ENCODE measurements around the gene HAPLN1. TPM values are rescaled to one million over a fixed set of nuclear protein-coding genes. Genes with fewer than 3 reads are reported as not detected.
A peak's percentile ranks its signal among the peaks of the same experiment; 100 is the strongest.

HAPLN1 gene
- total and polyA plus RNA-seq, 2 of the 4 experiments (the other 2 are of a cell fraction), result under 0.01 to 0.07 TPM

DNA sequence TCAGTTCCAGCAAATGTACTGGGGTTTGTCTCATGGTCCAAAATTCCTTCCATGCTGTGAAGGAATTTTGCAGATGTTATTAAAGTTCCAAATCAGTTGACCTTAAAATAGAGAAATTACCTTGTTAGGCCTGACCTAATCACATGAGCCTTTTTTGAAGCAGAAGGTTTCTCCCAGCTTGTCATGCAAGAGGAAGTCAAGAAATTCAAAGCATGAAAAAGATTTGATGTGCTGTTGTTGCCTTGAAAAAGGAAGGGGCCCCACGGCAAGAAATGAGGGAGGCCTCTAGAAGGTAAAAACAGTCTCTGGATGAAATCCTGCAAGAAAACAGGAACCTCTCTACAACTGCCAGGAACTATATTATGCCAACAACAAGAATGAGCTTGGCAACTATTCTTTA is 24.2 kb upstream of the HAPLN1 start:
- ATAC-seq (ENCODE audit: low read depth) (no peak), DNase-seq (peak; percentile 17)
- H3K23ac ChIP-seq (ENCODE audit: low read depth, low read length), result no peak overlapping the region
- no peak overlapping the region for H3K56ac ChIP-seq (ENCODE audit: extremely low read depth, insufficient read depth, low read length)
- no peak overlapping the region for H2AFZ ChIP-seq (replicated peaks; ENCODE audit: low read length, poor library complexity)
- no peak overlapping the region for H2BK15ac ChIP-seq (ENCODE audit: low read depth, low read length)
- CTCF ChIA-PET, result no interaction called here
- H3K9ac ChIP-seq (ENCODE audit: low read depth, low read length), result no peak overlapping the region
- intact Hi-C loops (cut with micrococcal nuclease) (no loop called here), dilution Hi-C loops (cut with HindIII; ENCODE audit: low sequenced_read_pairs, unreplicated experiment) (no loop called here), in situ Hi-C loops (cut with MboI; ENCODE audit: low sequenced_read_pairs) (no loop called here)
- no peaks in the 10 kb centered on the region for H3K79me1 ChIP-seq (ENCODE audit: low read depth in 1 of 2, low read length in 2 of 2)
- 0 out of 2 replicates have a peak, but pooled peaks cover 1% of the 10 kb centered on the region for H3K9me3 ChIP-seq (ENCODE audit: control insufficient read depth, insufficient read depth, low read length)
- peak overlapping the region; percentile 59 for H2BK5ac ChIP-seq (ENCODE audit: low read depth, low read length, poor library complexity, severe bottlenecking)
- no peaks in the 10 kb centered on the region for H3K36me3 ChIP-seq (ENCODE audit: control insufficient read depth, insufficient read depth, low read length)
- H2BK20ac ChIP-seq (ENCODE audit: low read depth, low read length), result peak overlapping the region; percentile 16; the same call in 1 of the 2 replicates
- no CpG with 5 or more reads among the region's 1 CpG for WGBS, 2 experiments (ENCODE audit: extremely low coverage in 2 of 2, insufficient read length in 1 of 2)
- no peak overlapping the region for H4K91ac ChIP-seq (ENCODE audit: insufficient read depth, low read depth, low read length)
- H4K8ac ChIP-seq (ENCODE audit: low read depth in 2 of 2, low read length in 2 of 2), result peak overlapping the region in 1 of 2 experiments; percentile 5; a peak in 1 of 4 replicates
- H4K20me1 ChIP-seq (ENCODE audit: insufficient read depth, low read length), result no peaks in the 10 kb centered on the region
- H3K9me1 ChIP-seq (ENCODE audit: insufficient read depth, low read length), result no peaks in the 10 kb centered on the region
- no peak overlapping the region for H2AK5ac ChIP-seq (ENCODE audit: low read depth, low read length)
- H3K27me3 ChIP-seq (ENCODE audit: control insufficient read depth, insufficient read depth, low read length), result no peaks in the 10 kb centered on the region
- peak overlapping the region; percentile 81; the same call in 1 of the 2 replicates for H3K18ac ChIP-seq (ENCODE audit: low read depth, low read length)
- H2BK120ac ChIP-seq (ENCODE audit: low read depth, low read length), result peak overlapping the region; percentile 0; the same call in 1 of the 2 replicates
- no peaks in the 10 kb centered on the region; the same call in 1 of the 2 replicates for H3K4me1 ChIP-seq (ENCODE audit: control insufficient read depth, insufficient read depth, low read length)
- H4K5ac ChIP-seq (ENCODE audit: low read depth, low read length), result peak overlapping the region; percentile 54; the same call in 1 of the 2 replicates
- no peak overlapping the region for H3K27ac ChIP-seq (ENCODE audit: insufficient read depth, low read length)
- POLR2A ChIA-PET (ENCODE audit: unreplicated experiment), result no interaction called here
- no peak overlapping the region; the same call in 1 of the 2 replicates for H3K14ac ChIP-seq (replicated peaks; ENCODE audit: low read depth, low read length)
- H3K4ac ChIP-seq (ENCODE audit: low read depth, low read length), result no peak overlapping the region
- TF ChIP-seq CEBPB (IDR thresholded peaks at IDR 0.05; ENCODE audit: low read depth, low read length) (no peak), RFX5 (IDR thresholded peaks at IDR 0.05; ENCODE audit: low read depth, low read length) (no peak), NFE2L2 (IDR thresholded peaks at IDR 0.05; ENCODE audit: low read depth, low read length) (no peak), RCOR1 (IDR thresholded peaks at IDR 0.05; ENCODE audit: insufficient replicate concordance, low read length) (no peak), MXI1 (IDR thresholded peaks at IDR 0.05; ENCODE audit: borderline replicate concordance, low read depth, low read length) (no peak), MAZ (IDR thresholded peaks at IDR 0.05; ENCODE audit: borderline replicate concordance, low read depth, low read length) (no peak), RAD21 (IDR thresholded peaks at IDR 0.05; ENCODE audit: low read length) (no peak), POLR2A (IDR thresholded peaks at IDR 0.05; ENCODE audit: low read depth, low read length) (no peak), BHLHE40 (IDR thresholded peaks at IDR 0.05; ENCODE audit: low read depth, low read length) (no peak), CHD1 (IDR thresholded peaks at IDR 0.05; ENCODE audit: low read depth, low read length) (no peak)
- TF ChIP-seq, protein P1, sequence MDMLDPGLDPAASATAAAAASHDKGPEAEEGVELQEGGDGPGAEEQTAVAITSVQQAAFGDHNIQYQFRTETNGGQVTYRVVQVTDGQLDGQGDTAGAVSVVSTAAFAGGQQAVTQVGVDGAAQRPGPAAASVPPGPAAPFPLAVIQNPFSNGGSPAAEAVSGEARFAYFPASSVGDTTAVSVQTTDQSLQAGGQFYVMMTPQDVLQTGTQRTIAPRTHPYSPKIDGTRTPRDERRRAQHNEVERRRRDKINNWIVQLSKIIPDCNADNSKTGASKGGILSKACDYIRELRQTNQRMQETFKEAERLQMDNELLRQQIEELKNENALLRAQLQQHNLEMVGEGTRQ (IDR thresholded peaks at IDR 0.05; ENCODE audit: low read depth, low read length), result no peak
- H3K4me2 ChIP-seq (ENCODE audit: low read depth, low read length), result no peak overlapping the region; the same call in 1 of the 2 replicates
- no peak overlapping the region for H3K4me3 ChIP-seq (ENCODE audit: insufficient read depth, low read depth, low read length)
- no peak overlapping the region for H2AK9ac ChIP-seq (replicated peaks; ENCODE audit: low read depth, low read length, poor library complexity)
- no TSS peak for BruUV-seq (replicated peaks)
